Stomach (tissue), 9 donors: ENCODE measurements around the gene GIPC2. TPM values are rescaled to one million over a fixed set of nuclear protein-coding genes. Genes with fewer than 3 reads are reported as not detected.
A peak's percentile ranks its signal among the peaks of the same experiment; 100 is the strongest.

ENCODE experiments used
- DNase-seq, 2 donors: peaks; one replicate each; pipeline versions ENCODE4 v3.0.0 to v3.0.0-alpha.2; 2013 to 2019
- H3K27ac ChIP-seq, 5 donors: fragments of 200-600 bp in 4 of 5; sonication (generic) in 4 of 5; one replicate each; pipeline ENCODE4 v1.5.1; 2013 to 2019; ENCODE audit warnings: mild to moderate bottlenecking in 1 of 5, moderate library complexity in 1 of 5
- H3K27me3 ChIP-seq, 3 donors: fragments of 200-600 bp; sonication (generic); one replicate each; pipeline ENCODE4 v1.5.1; 2017 to 2019; ENCODE audit warnings: mixed run types in 1 of 3
- H3K36me3 ChIP-seq, 4 donors: fragments of 200-600 bp; sonication (generic); 1 replicate in 3 of 4; 2 replicates in 1 of 4; pipeline ENCODE4 v1.5.1; 2016 to 2019
- H3K4me1 ChIP-seq, 4 donors: fragments of 200-600 bp; sonication (generic); one replicate each; pipeline ENCODE4 v1.5.1; 2016 to 2019
- H3K4me3 ChIP-seq, 4 donors: fragments of 200-600 bp; sonication (generic) in 3 of 4; one replicate each; pipeline ENCODE4 v1.5.1; 2016 to 2019; ENCODE audit warnings: mild to moderate bottlenecking in 1 of 4
- H3K9me3 ChIP-seq, 4 donors: fragments of 200-600 bp; sonication (generic); one replicate each; pipeline ENCODE4 v1.5.1; 2016 to 2019
- EP300 ChIP-seq: sonication (generic); formaldehyde crosslinking; IDR thresholded peaks from one replicate; pipeline ENCODE4 v1.6.1; 2017; ENCODE audit warnings: antibody characterized with exemption
- POLR2A ChIP-seq, 4 donors: fragments of 450-650 bp; IDR thresholded peaks; one replicate each; pipeline ENCODE4 v1.6.1; 2016; ENCODE audit warnings: antibody characterized with exemption in 4 of 4, control low read depth in 2 of 4, mild to moderate bottlenecking in 1 of 4, moderate library complexity in 1 of 4
- POLR2AphosphoS5 ChIP-seq, 3 donors: sonication (generic); formaldehyde crosslinking; IDR thresholded peaks; one replicate each; pipeline ENCODE4 v1.6.1; 2016; ENCODE audit warnings: antibody characterized with exemption in 3 of 3
- WGBS, 5 donors: extraction: QIAGEN DNeasy Blood & Tissue Kit in 3 of 5; methylation state at CpG; one replicate each; pipeline versions ENCODE4 v1.1.5 to v1.1.7; 2013 to 2018; 5-methylcytosine and 5-hydroxymethylcytosine counted together
- intact Hi-C: fragments of 100-400 bp; cut with DNase I; formaldehyde crosslinking; loops from one replicate; pipeline ENCODE4 v1.15.1; 2023; ENCODE audit warnings: low total_unique reads
- polyA plus RNA-seq, 3 donors: library from polyadenylated mRNA; stranded (reverse); fragments of 200-250 nt; gene quantifications; one replicate each; pipeline ENCODE4 v1.2.3, GENCODE V29; 2013
- total RNA-seq, 5 donors: library from RNA; depleted of rRNA; stranded (reverse); fragments of >200 nt; gene quantifications; one replicate each; pipeline versions ENCODE4 v1.1.0 to v1.2.3, GENCODE V29; 2014 to 2016
- TF ChIP-seq, protein P1 (sequence below), 7 experiments: fragments of 450-650 bp in 4 of 7; fragments of 200-600 bp in 3 of 7; sonication (generic) in 3 of 7; IDR thresholded peaks; one replicate each; pipeline ENCODE4 v1.5.1; 2016 to 2019; ENCODE audit warnings: antibody characterized with exemption in 7 of 7, control low read depth in 2 of 7, mild to moderate bottlenecking in 1 of 7
- donor health status: healthy with polysubstance abuse.
- donor health status: Bipolar disorder and iron deficiency.
- donor health status: healthy.

Gene GIPC2
- total and polyA plus RNA-seq, 8 donors = 2.3 to 23.8 (median 5.2) TPM

DNA sequence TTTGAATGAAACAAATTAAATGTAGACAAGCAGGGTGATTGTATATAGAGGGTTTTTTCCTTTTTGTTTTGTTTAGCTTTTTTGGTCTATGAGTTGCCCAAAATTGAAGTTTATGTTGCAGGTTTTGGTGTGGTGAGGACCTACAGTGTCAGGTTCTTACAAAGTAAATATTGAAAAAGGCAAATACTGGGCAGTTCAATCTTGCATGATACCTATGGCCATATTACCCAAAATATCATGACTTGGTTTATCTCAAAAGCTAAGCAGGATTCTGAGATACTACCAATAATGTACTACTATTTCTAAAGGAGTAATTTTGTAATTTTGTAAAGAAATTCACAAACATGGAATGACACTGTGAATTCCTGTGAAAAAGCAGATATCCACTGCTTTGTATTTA, 39.2 kb upstream of the GIPC2 start:
- intact Hi-C loops = no loop called here
- H3K4me3 ChIP-seq = peak overlapping the region; percentile 53 to 55 (median 54)
- H3K4me1 ChIP-seq = peaks cover 5 to 61% (median 32%) of the 10 kb centered on the region in 4 donors

DNA sequence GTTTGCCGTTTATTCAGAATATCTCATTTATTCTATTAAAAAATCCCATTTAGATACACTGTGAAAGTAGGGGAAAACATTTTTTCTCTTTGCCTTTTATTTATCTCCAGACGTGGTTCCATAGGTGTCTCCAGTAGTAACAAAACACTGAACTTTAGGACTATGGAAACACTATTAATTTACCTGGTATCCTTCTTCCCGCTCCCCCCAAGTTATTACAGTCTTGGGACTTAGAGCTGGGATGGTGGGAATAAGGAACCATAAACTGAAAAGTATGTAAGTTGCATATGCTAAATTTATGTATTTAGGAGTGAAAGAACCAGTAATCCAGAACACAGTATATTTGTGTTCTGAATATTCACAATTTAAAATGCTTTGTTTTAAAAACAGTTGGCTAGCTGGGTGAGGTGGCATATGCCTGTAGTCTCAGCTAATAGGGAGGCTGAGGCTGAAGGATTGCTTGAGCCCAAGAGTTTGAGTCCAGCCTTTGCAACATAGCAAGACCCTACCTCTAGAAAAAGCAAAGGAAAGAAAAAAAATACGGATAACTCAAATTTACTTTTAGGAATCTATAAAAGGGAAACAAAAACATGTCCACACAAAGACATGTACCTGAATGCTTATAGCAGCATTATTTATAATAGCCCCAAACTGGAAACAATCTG, 38.0 kb upstream of the GIPC2 start:
- Histone ChIP-seq H3K4me3 (peak overlapping the region; percentile 7 to 55 (median 54)), H3K27me3 (no peaks in the 10 kb centered on the region), H3K27ac (peak overlapping the region in 1 of 5 donors; percentile 4), H3K36me3 (peaks cover 0 to 1% (median under 1%) of the 10 kb centered on the region in 4 donors), H3K4me1 (peaks cover 5 to 61% (median 32%) of the 10 kb centered on the region in 4 donors), H3K9me3 (no peaks in the 10 kb centered on the region)
- intact Hi-C loops = no loop called here
- DNase-seq = no peak
- TF ChIP-seq EP300 = no peak
- TF ChIP-seq POLR2A (IDR thresholded peaks at IDR 0.05) = no peak
- WGBS, 5 donors = 82 to 94% (median 88%) methylated on average over 4 of the region's 4 CpGs

More for the DNA sequence above, 39.2 kb upstream of the GIPC2 start:
- no peaks in the 10 kb centered on the region for H3K36me3 ChIP-seq
- no peaks in the 10 kb centered on the region for H3K27me3 ChIP-seq
- DNase-seq = no peak
- no peaks in the 10 kb centered on the region for H3K9me3 ChIP-seq
- H3K27ac ChIP-seq = peak overlapping the region in 4 of 5 donors; percentile 84 to 93 (median 90)
- TF ChIP-seq EP300 = no peak
- TF ChIP-seq, protein P1, sequence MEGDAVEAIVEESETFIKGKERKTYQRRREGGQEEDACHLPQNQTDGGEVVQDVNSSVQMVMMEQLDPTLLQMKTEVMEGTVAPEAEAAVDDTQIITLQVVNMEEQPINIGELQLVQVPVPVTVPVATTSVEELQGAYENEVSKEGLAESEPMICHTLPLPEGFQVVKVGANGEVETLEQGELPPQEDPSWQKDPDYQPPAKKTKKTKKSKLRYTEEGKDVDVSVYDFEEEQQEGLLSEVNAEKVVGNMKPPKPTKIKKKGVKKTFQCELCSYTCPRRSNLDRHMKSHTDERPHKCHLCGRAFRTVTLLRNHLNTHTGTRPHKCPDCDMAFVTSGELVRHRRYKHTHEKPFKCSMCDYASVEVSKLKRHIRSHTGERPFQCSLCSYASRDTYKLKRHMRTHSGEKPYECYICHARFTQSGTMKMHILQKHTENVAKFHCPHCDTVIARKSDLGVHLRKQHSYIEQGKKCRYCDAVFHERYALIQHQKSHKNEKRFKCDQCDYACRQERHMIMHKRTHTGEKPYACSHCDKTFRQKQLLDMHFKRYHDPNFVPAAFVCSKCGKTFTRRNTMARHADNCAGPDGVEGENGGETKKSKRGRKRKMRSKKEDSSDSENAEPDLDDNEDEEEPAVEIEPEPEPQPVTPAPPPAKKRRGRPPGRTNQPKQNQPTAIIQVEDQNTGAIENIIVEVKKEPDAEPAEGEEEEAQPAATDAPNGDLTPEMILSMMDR (IDR thresholded peaks at IDR 0.05) = no peak
- no peak for TF ChIP-seq POLR2A (IDR thresholded peaks at IDR 0.05)

DNA sequence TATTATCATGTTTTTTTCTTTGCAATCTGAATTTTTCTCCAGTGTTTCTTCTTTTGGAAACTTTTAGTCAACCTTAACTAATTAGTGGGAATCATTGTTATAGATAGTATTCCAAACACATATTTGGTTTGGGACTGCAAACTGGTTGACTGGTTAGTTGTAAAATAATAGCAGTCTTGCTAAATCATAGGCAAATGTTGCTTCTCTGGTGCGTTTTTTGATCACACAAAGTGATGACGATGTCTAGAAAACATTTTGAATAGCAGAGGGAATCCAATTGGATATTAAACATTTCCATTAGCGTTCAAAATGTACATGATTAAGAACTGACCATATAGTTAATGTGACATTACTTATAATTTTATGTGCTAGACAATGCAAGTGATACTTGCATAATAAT, 36.5 kb upstream of the GIPC2 start:
- Histone ChIP-seq H3K4me3 (peak overlapping the region in 2 of 4 donors; percentile 2 to 53), H3K4me1 (peaks cover 0 to 56% (median 22%) of the 10 kb centered on the region in 4 donors), H3K27ac (no peak overlapping the region), H3K9me3 (no peaks in the 10 kb centered on the region), H3K36me3 (peaks cover 2 to 16% (median 15%) of the 10 kb centered on the region in 4 donors), H3K27me3 (no peaks in the 10 kb centered on the region)
- no peak for DNase-seq
- TF ChIP-seq POLR2AphosphoS5 (IDR thresholded peaks at IDR 0.05) (no peak), EP300 (no peak)
- TF ChIP-seq, protein P1 (IDR thresholded peaks at IDR 0.05) = no peak
- intact Hi-C loops = no loop called here
- 90 to 94% (median 90%) methylated on average over 3 of the region's 3 CpGs for WGBS, 5 donors

DNA sequence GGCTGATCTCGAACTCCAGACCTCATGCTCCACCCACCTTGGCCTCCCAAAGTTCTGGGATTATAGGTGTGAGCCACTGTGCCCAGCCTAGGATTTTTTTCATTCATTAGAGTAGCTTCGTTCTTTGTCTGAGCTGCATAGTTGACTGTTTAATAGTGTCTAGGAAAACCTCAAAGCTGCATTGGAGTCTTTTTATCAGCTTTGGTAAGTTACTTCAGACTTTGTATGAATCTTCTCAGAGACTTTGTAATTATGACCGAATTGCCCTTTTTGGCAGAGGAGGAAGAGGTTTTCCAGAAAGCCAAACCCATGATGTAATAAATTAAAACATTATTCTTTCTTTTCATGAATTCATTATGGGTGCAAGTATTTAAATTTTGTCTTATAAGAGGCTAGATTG, 35.9 kb upstream of the GIPC2 start:
- WGBS, 5 donors = 76 to 91% (median 84%) methylated on average over 3 of the region's 3 CpGs
- TF ChIP-seq POLR2A (IDR thresholded peaks at IDR 0.05) (no peak), POLR2AphosphoS5 (IDR thresholded peaks at IDR 0.05) (no peak), EP300 (no peak)
- TF ChIP-seq, protein P1 (IDR thresholded peaks at IDR 0.05) = no peak
- intact Hi-C loops = no loop called here
- peaks cover 7 to 21% (median 20%) of the 10 kb centered on the region in 4 donors for H3K36me3 ChIP-seq
- no peak for DNase-seq
- H3K27me3 ChIP-seq = no peaks in the 10 kb centered on the region
- H3K4me1 ChIP-seq = peaks cover 0 to 61% (median 22%) of the 10 kb centered on the region in 4 donors
- no peaks in the 10 kb centered on the region for H3K9me3 ChIP-seq
- H3K4me3 ChIP-seq = peak overlapping the region in 2 of 4 donors; percentile 2 to 14
- no peak overlapping the region for H3K27ac ChIP-seq

DNA sequence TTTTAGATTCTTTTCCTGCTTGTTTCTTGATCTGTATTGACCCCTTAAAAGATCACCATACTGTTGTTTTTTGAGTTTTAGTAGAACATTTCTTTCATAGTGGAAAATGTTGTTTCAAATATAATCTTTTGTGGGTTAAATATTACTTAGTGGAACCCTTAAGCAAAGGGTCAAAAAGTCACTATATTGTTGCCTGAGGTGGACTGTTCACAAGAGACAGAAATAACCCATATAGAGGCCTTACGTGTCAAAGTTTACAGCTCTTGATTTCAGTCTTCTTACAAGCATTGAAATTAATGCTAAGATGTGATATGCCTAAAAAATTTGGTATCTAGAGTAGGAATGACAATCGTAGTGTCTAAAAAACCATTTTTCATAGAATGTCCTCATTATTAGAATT, 34.7 kb upstream of the GIPC2 start:
- no peak for TF ChIP-seq POLR2A (IDR thresholded peaks at IDR 0.05)
- TF ChIP-seq, protein P1 (IDR thresholded peaks at IDR 0.05) = no peak
- no peak for TF ChIP-seq POLR2AphosphoS5 (IDR thresholded peaks at IDR 0.05)
- no peak for TF ChIP-seq EP300
- peaks cover 0 to 65% (median 20%) of the 10 kb centered on the region in 4 donors for H3K4me1 ChIP-seq
- no peak overlapping the region for H3K27ac ChIP-seq
- H3K4me3 ChIP-seq = peak overlapping the region in 1 of 4 donors; percentile 10
- peaks cover 10 to 29% (median 25%) of the 10 kb centered on the region in 4 donors for H3K36me3 ChIP-seq
- intact Hi-C loops = no loop called here
- DNase-seq = no peak
- no peaks in the 10 kb centered on the region for H3K9me3 ChIP-seq
- H3K27me3 ChIP-seq = no peaks in the 10 kb centered on the region
- 84 to 97% (median 86%) methylated on average over 2 of the region's 2 CpGs for WGBS, 5 donors
